NCI-H1105 (cell line): Measurements from ENCODE around the gene C16orf95.

ENCODE experiments used
- DNase-seq: peaks from one replicate; lab custom pipeline; 2025; lab: John Stamatoyannopoulos, UW

Gene C16orf95

DNA sequence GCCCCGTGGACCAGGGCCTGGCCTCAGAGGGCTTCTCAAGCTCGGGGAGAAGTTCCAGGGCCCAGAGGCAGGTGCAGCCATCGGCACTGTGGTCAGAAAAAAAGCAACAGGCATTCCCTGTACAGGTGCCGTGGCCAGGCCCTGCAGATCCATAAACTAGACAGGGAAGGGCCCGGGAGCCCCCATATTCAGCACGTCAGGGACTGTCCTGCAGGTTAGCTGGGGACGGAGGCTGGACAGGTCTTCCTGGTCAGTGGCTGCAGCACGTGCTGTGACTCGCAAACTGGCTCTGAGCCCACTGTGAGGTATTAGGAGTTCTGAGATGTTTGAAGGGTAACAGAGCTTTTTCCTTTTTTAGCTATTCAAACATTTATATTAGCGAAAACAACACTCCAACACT, 15.0 kb upstream of the C16orf95 start:
- no peak for DNase-seq

- no peak for DNase-seq
Measured at GRCh38 chr16:87331241-87331801, 14.1 kb upstream of the C16orf95 start.

GRCh38 chr16:87330646-87331045, 13.5 kb upstream of the C16orf95 start:
- DNase-seq = no peak

GRCh38 chr16:87330257-87330624, 13.0 kb upstream of the C16orf95 start:
- no peak for DNase-seq

DNA sequence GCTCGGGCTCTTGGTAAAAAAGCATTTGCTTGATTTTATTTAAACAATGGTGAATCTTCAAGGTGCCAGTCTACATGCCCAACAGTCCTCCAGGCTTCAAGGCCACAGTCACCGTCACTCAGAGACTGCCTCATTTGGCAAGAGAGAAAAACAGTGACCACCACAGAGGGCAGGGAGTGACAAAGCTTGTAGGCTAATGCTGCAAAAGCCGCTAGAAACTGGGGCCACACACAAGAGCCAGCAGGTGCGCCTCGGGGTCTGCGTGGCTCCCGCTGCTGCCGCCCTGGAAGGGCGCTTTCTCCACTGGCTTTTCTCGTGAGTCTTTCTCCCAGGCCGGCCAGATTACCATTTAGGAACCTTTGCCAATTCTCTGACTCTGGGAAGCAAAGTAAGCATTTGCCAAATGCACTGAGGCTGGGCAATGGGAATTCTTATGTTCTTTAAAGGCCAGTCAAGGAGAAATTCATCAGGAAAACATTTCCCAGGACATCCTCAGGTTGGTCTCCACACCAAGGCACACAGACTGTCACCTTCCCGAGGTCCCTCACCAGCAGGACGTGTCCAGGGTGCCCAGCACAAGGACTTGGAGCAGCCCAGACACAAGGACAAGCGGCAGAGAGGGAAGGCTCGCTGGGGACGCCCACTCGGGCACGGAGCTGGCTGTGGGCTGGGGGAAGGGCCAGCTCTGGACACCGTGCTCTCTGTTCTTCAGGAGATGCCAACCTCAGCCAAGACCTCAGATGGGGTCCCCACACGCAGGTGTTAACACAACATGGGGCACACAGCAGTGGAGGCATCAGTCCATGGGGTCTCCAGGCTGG, 12.5 kb upstream of the C16orf95 start:
- DNase-seq = no peak

- DNase-seq = no peak
Measured at GRCh38 chr16:87328846-87329245, 11.7 kb upstream of the C16orf95 start.

DNA sequence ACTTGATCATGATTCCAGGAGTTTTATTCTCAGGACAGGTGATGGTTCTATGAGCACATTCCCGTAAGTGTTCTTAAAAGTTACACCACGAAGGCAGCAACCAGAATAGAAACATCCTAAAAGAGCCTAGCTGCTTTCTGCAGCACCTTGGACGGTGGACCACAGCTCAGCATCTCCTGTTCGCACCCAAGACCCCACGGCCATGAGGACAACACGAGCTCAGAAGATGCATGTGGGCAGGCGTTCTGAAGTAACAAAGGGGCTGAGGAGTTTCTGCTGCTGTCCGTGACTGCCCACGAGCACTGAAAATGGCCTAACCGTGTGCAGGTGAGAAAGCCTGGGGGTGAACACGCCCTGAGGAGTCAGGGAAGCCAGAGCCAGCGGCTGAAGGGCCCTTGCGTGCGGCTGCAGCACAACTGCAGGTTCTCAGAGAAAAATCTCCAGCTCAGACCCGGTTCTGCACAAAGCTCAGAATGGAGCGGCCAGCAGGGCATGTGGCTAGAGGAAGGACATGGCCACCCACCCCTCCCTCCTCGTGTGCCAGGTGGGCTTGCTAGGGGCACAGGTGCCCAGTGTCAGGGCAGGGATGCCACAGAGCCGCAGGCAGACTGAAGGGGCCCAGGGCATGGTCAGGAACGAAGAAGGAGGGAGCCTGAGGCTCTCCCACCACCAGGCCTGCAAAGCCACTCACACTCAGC, 10.8 kb upstream of the C16orf95 start:
- no peak for DNase-seq

GRCh38 chr16:87326151-87326571, 9.0 kb upstream of the C16orf95 start:
- DNase-seq = no peak

- DNase-seq = no peak
Measured at GRCh38 chr16:87325423-87325858, 8.2 kb upstream of the C16orf95 start.

DNA sequence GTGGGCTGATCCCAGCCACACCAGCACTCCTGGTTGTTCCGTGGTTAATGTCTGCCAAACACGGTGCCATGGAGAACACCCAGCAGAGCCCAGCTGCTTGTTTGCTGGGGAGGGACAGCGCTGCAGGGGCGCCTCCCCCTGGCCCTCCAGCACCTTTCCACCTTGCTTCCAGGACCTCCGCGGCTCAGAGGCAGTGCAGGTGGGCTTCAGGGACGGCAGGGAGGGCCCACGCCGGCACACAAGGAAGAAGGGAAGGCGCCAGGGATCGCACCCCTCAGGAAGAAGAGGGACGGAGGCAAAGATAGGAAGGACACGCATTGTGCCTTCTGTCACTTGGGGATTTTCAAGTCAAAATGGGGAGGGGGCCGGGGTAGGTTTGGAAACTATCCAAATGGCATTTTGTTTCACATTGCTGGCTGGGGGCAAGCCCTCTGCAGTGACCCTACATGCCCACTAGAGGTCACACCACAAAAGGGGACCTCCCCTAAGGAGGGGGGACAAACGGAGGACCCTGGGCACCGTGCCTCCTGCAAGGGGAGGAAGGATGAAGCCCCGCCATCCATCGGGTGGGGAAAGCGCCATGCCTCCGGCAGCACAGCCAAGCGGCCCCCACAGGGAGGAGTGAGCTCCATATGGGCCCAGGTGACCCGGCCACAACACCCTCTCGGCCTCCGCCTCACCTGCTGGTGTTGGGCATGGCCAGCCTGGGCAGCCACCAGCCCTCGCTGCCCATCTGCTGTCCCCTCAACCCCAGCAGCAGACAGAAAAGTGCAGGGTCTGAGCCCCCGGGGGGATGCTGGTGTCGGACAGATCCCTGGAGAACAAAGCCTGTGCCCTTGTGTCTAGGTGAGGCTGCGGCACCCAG, 7.5 kb upstream of the C16orf95 start:
- no peak for DNase-seq

DNA sequence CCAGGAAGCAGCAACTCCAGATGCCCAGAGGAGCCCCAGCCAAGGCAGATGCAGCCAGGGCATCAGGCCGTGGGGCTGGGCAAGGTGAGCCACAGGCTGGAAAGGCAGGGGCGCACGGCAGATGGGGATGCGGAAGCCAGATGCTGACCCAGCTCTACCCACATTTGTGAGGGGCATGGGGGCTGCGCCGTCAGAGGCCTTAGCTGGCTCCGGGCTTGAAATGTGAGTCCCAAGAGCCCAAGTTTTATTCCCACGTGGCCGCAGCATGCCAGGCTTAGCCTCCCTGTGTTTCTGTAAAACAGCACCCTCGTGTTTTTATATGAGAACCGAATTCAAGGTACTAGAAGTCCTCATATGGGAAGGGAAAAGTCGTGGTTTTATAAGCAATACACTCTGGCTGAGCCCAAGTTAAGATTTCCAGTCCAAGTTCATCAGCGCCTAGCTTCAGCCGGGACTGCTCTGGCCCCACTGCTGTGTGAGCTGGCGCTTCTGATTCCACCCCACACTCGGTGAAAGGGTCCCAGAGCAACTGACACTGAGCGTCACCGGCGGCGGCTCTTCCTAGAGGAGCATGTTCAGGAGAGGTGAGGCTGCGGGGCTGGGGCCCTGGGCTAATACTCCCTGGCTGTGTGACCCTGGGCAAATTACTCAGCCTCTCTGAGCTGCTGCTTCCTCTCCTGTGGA, 6.7 kb upstream of the C16orf95 start:
- DNase-seq = no peak

DNA sequence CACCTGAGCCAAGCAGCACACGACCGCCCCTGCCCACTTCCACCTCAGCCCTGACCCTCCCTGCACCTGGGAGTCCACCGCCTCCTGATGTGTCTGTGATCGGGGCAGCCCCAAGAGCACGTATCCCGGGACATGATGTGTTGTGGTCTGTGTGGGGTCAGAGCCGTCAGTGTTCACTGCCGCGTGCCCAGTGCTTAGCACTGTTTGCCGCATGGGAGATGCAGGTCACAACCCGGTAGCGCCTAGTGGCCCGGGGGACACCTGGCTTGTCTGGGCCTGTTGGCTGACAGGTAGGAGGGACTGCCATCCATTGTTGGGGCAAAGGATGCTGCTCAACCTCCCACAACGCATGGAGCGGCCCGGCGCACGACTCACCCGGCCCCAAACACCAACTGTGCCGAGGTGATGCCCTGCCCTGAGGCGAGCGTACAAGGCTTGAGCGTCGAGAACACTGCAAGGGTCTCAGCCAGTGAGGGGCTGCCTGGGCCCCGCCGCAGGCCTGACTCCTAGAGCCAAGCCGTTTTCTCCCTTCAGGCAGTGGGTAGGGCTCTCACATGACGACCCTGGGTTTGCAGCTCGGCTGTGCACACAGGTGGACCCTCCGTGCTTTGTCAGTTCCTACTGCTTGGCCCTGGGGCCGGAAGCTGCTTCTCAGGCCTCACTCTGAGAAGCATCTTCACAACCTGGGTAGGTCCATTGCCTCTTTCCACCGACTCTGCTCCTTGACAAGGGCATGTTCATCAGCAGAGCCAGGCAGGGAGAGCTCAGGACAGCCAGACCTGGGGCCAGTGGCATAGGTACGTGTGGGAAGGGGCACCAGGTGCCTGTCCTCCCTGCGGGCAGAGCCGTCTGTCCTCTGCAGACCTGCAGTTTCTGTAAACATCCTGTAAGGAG, 5.9 kb upstream of the C16orf95 start:
- DNase-seq = no peak

DNA sequence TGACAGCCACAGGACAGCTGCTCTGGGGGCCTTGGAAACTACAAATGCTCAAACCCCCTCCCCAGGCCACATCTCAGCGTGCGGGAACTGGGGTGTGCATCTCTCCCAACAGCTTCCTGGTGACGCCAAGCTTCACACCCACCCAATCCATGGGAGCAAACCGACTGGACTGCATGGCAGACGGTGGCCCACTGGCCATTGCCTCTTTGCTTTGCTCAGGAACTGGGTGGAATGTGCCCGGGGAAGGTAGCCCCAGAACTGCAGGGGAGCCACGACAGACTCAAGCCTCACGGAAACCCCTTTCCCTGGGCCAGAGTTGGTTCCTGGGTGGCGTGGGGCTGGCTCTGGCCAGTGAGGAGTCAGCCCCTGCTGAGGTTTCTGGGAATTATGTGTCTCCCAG, 5.2 kb upstream of the C16orf95 start:
- no peak for DNase-seq

GRCh38 chr16:87321336-87322107, 4.3 kb upstream of the C16orf95 start:
- DNase-seq = no peak

DNA sequence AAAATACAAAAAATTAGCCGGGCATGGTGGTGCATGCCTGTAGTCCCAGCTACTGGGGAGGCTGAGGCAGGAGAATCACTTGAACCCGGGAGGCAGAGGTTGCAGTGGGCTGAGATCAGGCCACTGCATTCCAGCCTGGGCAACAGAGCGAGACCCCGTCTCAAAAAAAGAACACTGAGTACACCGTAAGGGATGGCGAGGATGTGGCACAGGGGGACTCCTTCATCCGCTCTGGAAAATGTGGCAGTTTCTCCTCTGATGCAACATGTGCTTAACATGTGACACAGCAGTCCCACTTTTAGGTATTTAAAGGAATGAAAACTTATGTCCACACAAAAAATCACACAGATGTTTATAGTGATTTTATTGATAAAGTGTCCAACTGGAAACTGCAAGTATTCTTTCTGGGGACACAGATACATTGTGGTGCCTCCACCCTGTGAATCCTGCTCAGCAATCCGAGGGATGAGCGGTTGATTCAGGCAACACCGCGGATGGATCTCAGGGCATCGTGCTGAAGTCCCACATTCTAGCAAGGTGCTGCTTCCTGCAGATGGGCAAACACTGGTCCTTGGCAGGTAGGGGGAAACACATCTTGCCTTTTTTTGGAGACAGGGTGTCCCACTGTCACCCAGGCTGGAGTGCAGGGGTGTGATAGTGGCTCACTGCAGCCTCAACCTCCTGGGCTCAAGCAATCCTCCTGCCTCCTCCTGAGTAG, 3.5 kb upstream of the C16orf95 start:
- DNase-seq = no peak

DNA sequence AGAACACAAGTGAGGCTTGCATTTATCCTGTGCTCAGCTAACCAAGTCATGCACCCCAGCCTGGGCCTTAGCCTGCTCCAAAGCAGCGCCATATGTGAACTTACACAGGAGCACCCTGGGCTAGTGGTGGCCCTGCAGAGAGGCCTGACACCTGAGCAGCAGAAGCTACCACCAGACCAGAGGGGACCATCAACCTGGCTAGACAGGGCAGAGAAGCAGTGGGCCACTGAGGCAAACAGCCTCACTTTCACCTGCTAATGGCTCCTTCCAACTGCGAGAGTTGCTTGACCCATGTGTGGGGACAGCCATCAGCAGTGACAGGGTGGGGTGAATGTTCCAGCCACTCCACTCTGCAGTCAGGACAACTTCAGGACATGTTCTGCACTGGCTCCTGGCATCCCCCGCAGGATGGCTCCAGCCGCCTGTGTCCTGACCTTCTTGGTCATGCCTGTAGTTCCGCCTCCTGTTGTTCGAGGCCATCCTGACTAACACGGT, 2.9 kb upstream of the C16orf95 start:
- no peak for DNase-seq

- no peak for DNase-seq
Measured at GRCh38 chr16:87319011-87319410, 1.8 kb upstream of the C16orf95 start.

DNA sequence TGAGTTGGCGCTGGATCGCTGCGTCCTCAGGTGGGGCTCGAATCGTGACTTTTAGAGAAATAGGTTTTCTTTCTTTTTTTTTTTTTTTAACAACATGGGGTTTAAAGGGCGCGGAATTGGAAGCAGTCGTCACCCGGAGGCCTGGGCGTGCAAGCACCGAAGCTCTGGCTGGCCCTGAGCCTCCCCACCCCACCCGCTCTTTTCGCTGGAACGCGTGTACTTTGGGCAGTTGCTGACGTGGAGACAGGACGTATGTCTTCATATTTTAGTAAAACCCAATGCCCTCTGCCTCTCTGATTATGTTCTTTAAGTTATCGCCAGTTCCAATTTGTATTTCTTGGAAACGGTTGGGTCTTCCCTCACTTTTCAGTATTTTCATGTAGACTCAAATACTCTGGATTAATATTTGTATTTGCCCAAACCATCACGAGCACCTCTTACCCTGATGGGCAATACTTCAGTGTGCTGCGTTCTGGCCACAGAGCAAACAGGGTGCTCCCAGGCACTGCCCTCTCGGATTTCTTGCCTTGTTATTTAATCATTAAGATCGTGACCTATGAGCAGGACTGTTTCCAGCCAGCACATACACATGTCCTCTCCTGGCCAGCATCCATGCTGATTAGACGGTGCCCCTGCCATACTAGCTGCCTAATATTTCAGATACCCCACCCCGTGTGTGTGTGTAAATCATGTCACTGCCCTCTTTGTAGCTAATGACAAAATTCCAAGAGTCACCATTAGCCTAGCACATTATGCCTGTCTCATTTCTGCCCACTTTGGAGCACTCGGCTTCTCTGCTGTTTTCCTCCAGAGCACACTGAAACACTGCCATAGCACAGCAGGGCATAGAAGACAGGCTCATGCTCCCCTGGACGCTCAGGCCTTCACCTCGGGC, 805 bp upstream of the C16orf95 start:
- DNase-seq = no peak
